ENCODE results near the gene STK11IP. TPM values are rescaled to one million over a fixed set of nuclear protein-coding genes. Genes with fewer than 3 reads are reported as not detected.

Gene STK11IP
- total RNA-seq, 2 experiments from 2014 or later, result 26.4 to 27.5 TPM

- no peaks in the 10 kb centered on the region for H3K9me3 Mint-ChIP-seq
- H3K27me3 Mint-ChIP-seq, result no peaks in the 10 kb centered on the region
- TF ChIP-seq, protein P1, sequence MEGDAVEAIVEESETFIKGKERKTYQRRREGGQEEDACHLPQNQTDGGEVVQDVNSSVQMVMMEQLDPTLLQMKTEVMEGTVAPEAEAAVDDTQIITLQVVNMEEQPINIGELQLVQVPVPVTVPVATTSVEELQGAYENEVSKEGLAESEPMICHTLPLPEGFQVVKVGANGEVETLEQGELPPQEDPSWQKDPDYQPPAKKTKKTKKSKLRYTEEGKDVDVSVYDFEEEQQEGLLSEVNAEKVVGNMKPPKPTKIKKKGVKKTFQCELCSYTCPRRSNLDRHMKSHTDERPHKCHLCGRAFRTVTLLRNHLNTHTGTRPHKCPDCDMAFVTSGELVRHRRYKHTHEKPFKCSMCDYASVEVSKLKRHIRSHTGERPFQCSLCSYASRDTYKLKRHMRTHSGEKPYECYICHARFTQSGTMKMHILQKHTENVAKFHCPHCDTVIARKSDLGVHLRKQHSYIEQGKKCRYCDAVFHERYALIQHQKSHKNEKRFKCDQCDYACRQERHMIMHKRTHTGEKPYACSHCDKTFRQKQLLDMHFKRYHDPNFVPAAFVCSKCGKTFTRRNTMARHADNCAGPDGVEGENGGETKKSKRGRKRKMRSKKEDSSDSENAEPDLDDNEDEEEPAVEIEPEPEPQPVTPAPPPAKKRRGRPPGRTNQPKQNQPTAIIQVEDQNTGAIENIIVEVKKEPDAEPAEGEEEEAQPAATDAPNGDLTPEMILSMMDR (IDR thresholded peaks at IDR 0.05), result no peak
- DNase-seq (no peak), ATAC-seq (no peak)
- peaks cover 12% of the 10 kb centered on the region for H3K4me1 Mint-ChIP-seq (ENCODE audit: low read depth)
- peaks cover 10% of the 10 kb centered on the region for H3K36me3 Mint-ChIP-seq (ENCODE audit: low read depth)
- CTCF ChIA-PET, result interaction anchor here (1.2 kb wide), 1 partner anchor 87 kb away, joined by 3 read pairs; no protein-coding TSS in a partner anchor
- no peak overlapping the region for H3K27ac Mint-ChIP-seq
- intact Hi-C loops (cut with micrococcal nuclease), result no loop called here
- POLR2A ChIA-PET, result interaction anchor here (0.6 to 0.8 kb wide), 2 partner anchors 13 to 789 kb away, joined by 3 read pairs; no protein-coding TSS in a partner anchor
- H3K4me3 Mint-ChIP-seq, result no peak overlapping the region
Measured at GRCh38 chr2:219616550-219616949, 18.9 kb downstream of the STK11IP start.

DNA sequence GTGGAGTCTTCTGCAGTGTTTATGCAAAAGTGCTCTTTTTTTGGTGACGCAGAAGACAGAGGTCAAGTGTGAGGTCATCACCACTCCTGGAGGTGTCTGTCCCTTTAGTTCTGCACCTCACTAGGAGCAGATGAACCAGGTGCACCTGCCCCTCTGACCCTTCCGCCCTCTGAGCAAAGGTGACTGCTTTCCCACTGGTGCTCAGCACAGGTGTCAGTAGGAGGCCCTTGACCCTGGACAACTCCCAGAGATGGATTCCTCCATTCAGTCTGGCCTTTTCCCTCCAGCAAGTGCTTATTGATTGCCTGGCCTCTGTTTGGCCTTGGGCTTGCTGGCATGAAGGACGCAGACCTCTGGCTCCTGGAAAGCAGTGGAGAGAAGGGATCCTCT is 21.1 kb downstream of the STK11IP start:
- ChIA-PET CTCF (interaction anchor here (1.5 kb wide), 1 partner anchor 59 kb away, joined by 6 read pairs; no protein-coding TSS in a partner anchor), POLR2A (no interaction called here)
- ATAC-seq (no peak), DNase-seq (no peak)
- Mint-ChIP-seq H3K9me3 (no peaks in the 10 kb centered on the region), H3K27me3 (peaks cover 1% of the 10 kb centered on the region), H3K36me3 (ENCODE audit: low read depth) (peaks cover 5% of the 10 kb centered on the region), H3K4me3 (no peak overlapping the region), H3K27ac (no peak overlapping the region), H3K4me1 (ENCODE audit: low read depth) (no peaks in the 10 kb centered on the region)
- intact Hi-C loops (cut with micrococcal nuclease), result no loop called here
- TF ChIP-seq, protein P1 (IDR thresholded peaks at IDR 0.05), result no peak

- H3K4me3 Mint-ChIP-seq, result no peak overlapping the region
- no peak for ATAC-seq
- H3K27me3 Mint-ChIP-seq, result peaks cover 1% of the 10 kb centered on the region
- POLR2A ChIA-PET, result no interaction called here
- H3K36me3 Mint-ChIP-seq (ENCODE audit: low read depth), result peaks cover 5% of the 10 kb centered on the region
- CTCF ChIA-PET, result interaction anchor here (1.5 to 1.7 kb wide), 2 partner anchors 59 to 78 kb away, joined by 5 to 6 read pairs; no protein-coding TSS in a partner anchor
- H3K27ac Mint-ChIP-seq, result no peak overlapping the region
- H3K9me3 Mint-ChIP-seq, result no peaks in the 10 kb centered on the region
- intact Hi-C loops (cut with micrococcal nuclease), result no loop called here
- TF ChIP-seq, protein P1 (IDR thresholded peaks at IDR 0.05), result no peak
- no peaks in the 10 kb centered on the region for H3K4me1 Mint-ChIP-seq (ENCODE audit: low read depth)
- DNase-seq, result no peak
Measured at GRCh38 chr2:219619235-219619634, 21.6 kb downstream of the STK11IP start.

- intact Hi-C loops (cut with micrococcal nuclease), result no loop called here
- CTCF ChIA-PET, result interaction anchor here (1.4 to 1.7 kb wide), 2 partner anchors 22 to 79 kb away, joined by 3 to 5 read pairs; no protein-coding TSS in a partner anchor
- no peaks in the 10 kb centered on the region for H3K36me3 Mint-ChIP-seq (ENCODE audit: low read depth)
- no peak overlapping the region for H3K4me3 Mint-ChIP-seq
- no peaks in the 10 kb centered on the region for H3K4me1 Mint-ChIP-seq (ENCODE audit: low read depth)
- POLR2A ChIA-PET, result no interaction called here
- ATAC-seq, result no peak
- no peaks in the 10 kb centered on the region for H3K9me3 Mint-ChIP-seq
- no peak for DNase-seq
- TF ChIP-seq, protein P1 (IDR thresholded peaks at IDR 0.05), result no peak
- no peak overlapping the region for H3K27ac Mint-ChIP-seq
- H3K27me3 Mint-ChIP-seq, result peaks cover 3% of the 10 kb centered on the region
Measured at GRCh38 chr2:219620546-219620945, 22.9 kb downstream of the STK11IP start.

DNA sequence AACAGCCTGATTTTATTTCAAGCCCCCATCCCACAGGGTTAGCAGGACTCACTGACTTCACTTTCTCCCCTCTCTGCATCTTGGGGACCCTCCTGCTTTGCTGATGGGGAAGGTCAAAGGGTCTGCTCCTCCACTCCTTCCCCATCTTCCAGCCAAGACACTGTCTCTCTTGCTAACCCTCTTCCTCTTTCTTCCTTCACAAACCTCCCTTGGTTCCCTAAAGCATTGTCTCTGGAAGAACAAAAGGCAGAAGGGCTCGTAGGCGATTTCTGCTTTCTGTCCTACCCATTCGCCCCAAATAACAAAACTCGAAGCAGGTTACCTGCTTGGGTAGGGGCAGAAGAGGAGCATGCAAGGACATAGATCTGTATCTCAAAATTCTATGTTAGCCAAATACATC is 24.3 kb downstream of the STK11IP start:
- Mint-ChIP-seq H3K4me3 (no peak overlapping the region), H3K36me3 (ENCODE audit: low read depth) (no peaks in the 10 kb centered on the region), H3K9me3 (no peaks in the 10 kb centered on the region), H3K27ac (no peak overlapping the region), H3K4me1 (ENCODE audit: low read depth) (no peaks in the 10 kb centered on the region), H3K27me3 (peaks cover 11% of the 10 kb centered on the region)
- ATAC-seq (no peak), DNase-seq (no peak)
- TF ChIP-seq, protein P1 (IDR thresholded peaks at IDR 0.05), result no peak
- intact Hi-C loops (cut with micrococcal nuclease), result no loop called here
- ChIA-PET POLR2A (no interaction called here), CTCF (interaction anchor here (1.1 to 1.2 kb wide), 2 partner anchors 92 to 220 kb away, joined by 3 read pairs; no protein-coding TSS in a partner anchor)

Measured in activated CD8-positive, alpha-beta T cell treated with anti-CD3 and anti-CD28 coated beads for 36 hours (primary cell).